ENCODE measurements around the gene DNAJC3.

DNA sequence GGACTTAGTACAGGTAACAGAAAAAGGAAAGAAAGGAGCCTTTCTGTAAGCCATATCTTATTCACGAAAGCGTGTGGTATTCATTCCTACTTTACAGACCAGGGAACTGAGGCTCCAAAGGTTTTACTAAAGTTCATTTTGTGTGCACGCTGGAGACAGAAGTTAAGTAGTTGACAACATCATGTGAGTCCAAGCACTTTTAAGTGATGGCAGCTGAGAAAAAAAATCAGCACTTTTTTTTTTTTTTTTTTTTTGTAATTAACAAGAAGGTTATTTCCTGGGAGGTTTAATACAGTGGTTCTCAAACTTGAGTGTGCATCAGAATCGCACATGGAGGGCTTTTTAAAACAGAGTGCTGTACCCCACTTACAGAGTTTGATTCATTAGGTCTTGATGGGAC, 2.0 kb downstream of the DNAJC3 start:
- TF ChIP-seq, protein P1, sequence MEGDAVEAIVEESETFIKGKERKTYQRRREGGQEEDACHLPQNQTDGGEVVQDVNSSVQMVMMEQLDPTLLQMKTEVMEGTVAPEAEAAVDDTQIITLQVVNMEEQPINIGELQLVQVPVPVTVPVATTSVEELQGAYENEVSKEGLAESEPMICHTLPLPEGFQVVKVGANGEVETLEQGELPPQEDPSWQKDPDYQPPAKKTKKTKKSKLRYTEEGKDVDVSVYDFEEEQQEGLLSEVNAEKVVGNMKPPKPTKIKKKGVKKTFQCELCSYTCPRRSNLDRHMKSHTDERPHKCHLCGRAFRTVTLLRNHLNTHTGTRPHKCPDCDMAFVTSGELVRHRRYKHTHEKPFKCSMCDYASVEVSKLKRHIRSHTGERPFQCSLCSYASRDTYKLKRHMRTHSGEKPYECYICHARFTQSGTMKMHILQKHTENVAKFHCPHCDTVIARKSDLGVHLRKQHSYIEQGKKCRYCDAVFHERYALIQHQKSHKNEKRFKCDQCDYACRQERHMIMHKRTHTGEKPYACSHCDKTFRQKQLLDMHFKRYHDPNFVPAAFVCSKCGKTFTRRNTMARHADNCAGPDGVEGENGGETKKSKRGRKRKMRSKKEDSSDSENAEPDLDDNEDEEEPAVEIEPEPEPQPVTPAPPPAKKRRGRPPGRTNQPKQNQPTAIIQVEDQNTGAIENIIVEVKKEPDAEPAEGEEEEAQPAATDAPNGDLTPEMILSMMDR (IDR thresholded peaks at IDR 0.05; ENCODE audit: poor library complexity), result no peak
- TF ChIP-seq EZH2 (IDR thresholded peaks at IDR 0.05; ENCODE audit: borderline replicate concordance), result no peak
